ENCODE results near the gene CYB561D1. TPM values are rescaled to one million over a fixed set of nuclear protein-coding genes. Genes with fewer than 3 reads are reported as not detected.

CYB561D1 gene
- total and polyA plus RNA-seq, 4 donors, result 1.3 to 2.8 (median 2.0) TPM

DNA sequence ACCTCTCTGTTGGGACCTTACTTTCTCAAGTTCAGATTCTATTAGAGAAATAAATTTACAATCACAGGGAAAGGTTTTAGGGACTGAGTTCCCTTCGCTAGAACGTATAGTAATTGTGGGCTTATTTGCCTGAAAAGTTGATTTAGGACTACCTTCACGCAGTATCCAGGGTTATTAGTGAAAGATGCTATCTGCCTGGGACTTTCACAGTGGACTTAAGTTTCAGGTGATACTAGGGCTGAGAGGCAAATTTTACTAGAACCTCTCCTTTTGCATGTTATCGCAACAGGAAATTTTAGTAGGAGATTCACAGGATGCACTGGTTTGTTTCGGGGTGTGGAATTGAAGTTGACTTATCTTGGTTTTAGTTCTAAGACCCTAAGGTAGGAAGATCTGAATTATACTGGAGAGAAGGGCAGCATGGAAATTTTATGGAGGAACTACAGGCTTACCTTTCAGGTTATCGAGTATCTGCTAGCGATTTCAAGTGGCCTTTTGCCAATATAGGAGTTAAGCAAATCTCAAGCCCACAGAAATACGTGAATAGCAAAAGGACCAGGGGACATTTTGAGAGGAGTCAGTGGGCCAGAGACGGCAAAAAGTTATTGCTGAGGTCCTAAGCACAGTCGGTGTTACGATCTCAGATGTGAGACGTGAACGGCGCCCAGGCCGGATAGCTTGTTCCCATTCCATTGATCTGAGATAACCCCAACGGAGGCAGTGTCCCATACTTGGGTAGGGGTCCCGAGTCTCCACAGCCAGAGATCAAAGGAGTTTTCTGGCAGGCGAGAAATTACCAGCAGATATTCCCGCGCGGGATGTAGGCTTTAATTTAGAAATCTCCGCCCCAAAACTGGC is 53.8 kb downstream of the CYB561D1 start:
- Histone ChIP-seq H3K36me3 (ENCODE audit: control insufficient read depth in 4 of 4, insufficient read depth in 3 of 4, low read depth in 1 of 4, low read length in 3 of 4) (no peaks in the 10 kb centered on the region), H3K27ac (ENCODE audit: low read depth in 1 of 2, low read length in 2 of 2) (peak overlapping the region; percentile 90 to 94), H3K9ac (ENCODE audit: low read depth in 1 of 2, low read length in 2 of 2) (peak overlapping the region; percentile 85 to 93), H3K27me3 (ENCODE audit: control insufficient read depth in 4 of 4, insufficient read depth in 4 of 4, low read length in 3 of 4) (no peaks in the 10 kb centered on the region), H3K4me3 (ENCODE audit: low read depth in 1 of 3, low read length in 3 of 3) (peak overlapping the region; percentile 87 to 93 (median 89)), H3K4me1 (ENCODE audit: control insufficient read depth in 4 of 4, insufficient read depth in 4 of 4, low read length in 3 of 4) (peaks cover 5 to 41% (median 29%) of the 10 kb centered on the region in 4 donors), H3K9me3 (ENCODE audit: control insufficient read depth in 4 of 4, low read length in 3 of 4) (no peaks in the 10 kb centered on the region)
- WGBS, result 5% methylated on average over 22 of the region's 22 CpGs
- peak; percentile 59 for DNase-seq (ENCODE audit: low spot score)
- TF ChIP-seq GABPA (IDR thresholded peaks at IDR 0.05 in 1 of 2, conservative IDR thresholded peaks at IDR 0.05 in 1 of 2), result no peak
- TF ChIP-seq, protein P1, sequence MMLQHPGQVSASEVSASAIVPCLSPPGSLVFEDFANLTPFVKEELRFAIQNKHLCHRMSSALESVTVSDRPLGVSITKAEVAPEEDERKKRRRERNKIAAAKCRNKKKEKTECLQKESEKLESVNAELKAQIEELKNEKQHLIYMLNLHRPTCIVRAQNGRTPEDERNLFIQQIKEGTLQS (IDR thresholded peaks at IDR 0.05), result no peak
- TF ChIP-seq TAF1 (conservative IDR thresholded peaks at IDR 0.05), result no peak
- no peak for TF ChIP-seq HNF4G (IDR thresholded peaks at IDR 0.05)
- no peak for TF ChIP-seq EGR1 (IDR thresholded peaks at IDR 0.05; ENCODE audit: low read depth in 2 of 2)
- TF ChIP-seq, protein P2, sequence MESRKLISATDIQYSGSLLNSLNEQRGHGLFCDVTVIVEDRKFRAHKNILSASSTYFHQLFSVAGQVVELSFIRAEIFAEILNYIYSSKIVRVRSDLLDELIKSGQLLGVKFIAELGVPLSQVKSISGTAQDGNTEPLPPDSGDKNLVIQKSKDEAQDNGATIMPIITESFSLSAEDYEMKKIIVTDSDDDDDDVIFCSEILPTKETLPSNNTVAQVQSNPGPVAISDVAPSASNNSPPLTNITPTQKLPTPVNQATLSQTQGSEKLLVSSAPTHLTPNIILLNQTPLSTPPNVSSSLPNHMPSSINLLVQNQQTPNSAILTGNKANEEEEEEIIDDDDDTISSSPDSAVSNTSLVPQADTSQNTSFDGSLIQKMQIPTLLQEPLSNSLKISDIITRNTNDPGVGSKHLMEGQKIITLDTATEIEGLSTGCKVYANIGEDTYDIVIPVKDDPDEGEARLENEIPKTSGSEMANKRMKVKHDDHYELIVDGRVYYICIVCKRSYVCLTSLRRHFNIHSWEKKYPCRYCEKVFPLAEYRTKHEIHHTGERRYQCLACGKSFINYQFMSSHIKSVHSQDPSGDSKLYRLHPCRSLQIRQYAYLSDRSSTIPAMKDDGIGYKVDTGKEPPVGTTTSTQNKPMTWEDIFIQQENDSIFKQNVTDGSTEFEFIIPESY (IDR thresholded peaks at IDR 0.05), result no peak
- TF ChIP-seq, protein P3, sequence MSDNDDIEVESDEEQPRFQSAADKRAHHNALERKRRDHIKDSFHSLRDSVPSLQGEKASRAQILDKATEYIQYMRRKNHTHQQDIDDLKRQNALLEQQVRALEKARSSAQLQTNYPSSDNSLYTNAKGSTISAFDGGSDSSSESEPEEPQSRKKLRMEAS (IDR thresholded peaks at IDR 0.05), result no peak
- TF ChIP-seq, protein P4, sequence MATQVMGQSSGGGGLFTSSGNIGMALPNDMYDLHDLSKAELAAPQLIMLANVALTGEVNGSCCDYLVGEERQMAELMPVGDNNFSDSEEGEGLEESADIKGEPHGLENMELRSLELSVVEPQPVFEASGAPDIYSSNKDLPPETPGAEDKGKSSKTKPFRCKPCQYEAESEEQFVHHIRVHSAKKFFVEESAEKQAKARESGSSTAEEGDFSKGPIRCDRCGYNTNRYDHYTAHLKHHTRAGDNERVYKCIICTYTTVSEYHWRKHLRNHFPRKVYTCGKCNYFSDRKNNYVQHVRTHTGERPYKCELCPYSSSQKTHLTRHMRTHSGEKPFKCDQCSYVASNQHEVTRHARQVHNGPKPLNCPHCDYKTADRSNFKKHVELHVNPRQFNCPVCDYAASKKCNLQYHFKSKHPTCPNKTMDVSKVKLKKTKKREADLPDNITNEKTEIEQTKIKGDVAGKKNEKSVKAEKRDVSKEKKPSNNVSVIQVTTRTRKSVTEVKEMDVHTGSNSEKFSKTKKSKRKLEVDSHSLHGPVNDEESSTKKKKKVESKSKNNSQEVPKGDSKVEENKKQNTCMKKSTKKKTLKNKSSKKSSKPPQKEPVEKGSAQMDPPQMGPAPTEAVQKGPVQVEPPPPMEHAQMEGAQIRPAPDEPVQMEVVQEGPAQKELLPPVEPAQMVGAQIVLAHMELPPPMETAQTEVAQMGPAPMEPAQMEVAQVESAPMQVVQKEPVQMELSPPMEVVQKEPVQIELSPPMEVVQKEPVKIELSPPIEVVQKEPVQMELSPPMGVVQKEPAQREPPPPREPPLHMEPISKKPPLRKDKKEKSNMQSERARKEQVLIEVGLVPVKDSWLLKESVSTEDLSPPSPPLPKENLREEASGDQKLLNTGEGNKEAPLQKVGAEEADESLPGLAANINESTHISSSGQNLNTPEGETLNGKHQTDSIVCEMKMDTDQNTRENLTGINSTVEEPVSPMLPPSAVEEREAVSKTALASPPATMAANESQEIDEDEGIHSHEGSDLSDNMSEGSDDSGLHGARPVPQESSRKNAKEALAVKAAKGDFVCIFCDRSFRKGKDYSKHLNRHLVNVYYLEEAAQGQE (IDR thresholded peaks at IDR 0.05), result no peak

DNA sequence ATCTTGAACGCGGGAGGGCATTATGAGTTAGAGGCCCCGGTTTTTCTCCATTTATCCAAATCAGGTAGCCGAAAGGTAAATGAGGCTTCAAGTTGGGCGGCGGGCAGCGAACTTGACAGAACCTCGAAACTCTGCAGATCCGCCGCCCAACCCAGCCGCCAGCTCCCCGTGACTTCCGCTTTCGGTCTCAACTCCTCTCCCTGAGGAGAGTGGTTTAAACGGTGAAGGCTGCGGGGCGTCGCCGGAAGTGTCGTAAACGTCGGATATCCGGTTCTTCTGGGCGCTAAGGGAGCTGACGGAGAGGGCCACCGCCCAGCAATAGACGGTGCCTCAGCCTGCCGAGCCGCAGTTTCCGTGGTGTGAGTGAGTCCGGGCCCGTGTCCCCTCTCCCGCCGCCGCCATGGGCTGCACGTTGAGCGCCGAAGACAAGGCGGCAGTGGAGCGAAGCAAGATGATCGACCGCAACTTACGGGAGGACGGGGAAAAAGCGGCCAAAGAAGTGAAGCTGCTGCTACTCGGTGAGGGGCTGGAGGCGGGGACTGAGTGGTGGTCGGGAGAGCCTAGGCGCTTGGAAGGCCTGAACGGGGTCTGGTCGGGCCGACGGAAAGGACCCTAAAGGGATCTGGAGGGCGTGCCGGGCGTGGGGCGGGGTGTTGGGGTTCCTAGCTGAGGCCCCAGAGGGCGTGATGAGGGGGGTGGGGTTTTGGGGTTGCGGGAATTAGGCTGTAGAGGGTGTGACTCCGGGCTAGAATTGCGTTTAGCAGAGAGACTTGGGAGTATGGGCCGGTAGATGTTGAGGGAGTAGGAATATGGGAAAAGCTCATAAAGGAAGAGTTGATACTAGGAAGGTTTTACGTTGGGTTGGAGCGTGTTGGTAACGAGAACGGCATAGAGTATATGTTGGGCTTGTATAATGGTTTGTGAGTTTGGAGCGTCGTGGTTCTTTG is 54.7 kb downstream of the CYB561D1 start, which contains the start of gene GNAI3:
TSS of gene GNAI3 (plus strand) at position 295 of the 947 bp plus-strand sequence. CDS start at position 401, 106 bp downstream.
- WGBS, result under 1% methylated on average over 68 of the region's 68 CpGs
- H3K4me3 ChIP-seq (ENCODE audit: low read depth in 1 of 3, low read length in 3 of 3), result peak within 1 kb of the TSS; percentile 87 to 93 (median 89)
- H3K9me3 ChIP-seq (ENCODE audit: control insufficient read depth in 4 of 4, low read length in 3 of 4), result no peaks in the 10 kb centered on the region
- peaks cover 5 to 41% (median 29%) of the 10 kb centered on the region in 4 donors for H3K4me1 ChIP-seq (ENCODE audit: control insufficient read depth in 4 of 4, insufficient read depth in 4 of 4, low read length in 3 of 4)
- peak within 1 kb of the TSS; percentile 90 to 94 for H3K27ac ChIP-seq (ENCODE audit: low read depth in 1 of 2, low read length in 2 of 2)
- DNase-seq (ENCODE audit: low spot score), result peak; percentile 96
- H3K36me3 ChIP-seq (ENCODE audit: control insufficient read depth in 4 of 4, insufficient read depth in 3 of 4, low read depth in 1 of 4, low read length in 3 of 4), result no peaks in the 10 kb centered on the region
- H3K9ac ChIP-seq (ENCODE audit: low read depth in 1 of 2, low read length in 2 of 2), result peak within 1 kb of the TSS; percentile 85 to 93
- H3K27me3 ChIP-seq (ENCODE audit: control insufficient read depth in 4 of 4, insufficient read depth in 4 of 4, low read length in 3 of 4), result no peaks in the 10 kb centered on the region
- peak; percentile 86 for TF ChIP-seq TAF1 (conservative IDR thresholded peaks at IDR 0.05)
- peak; percentile 89 for TF ChIP-seq YY1 (IDR thresholded peaks at IDR 0.05)
- peak; percentile 94 to 99 for TF ChIP-seq GABPA (IDR thresholded peaks at IDR 0.05 in 1 of 2, conservative IDR thresholded peaks at IDR 0.05 in 1 of 2)
- TF ChIP-seq, protein P2 (IDR thresholded peaks at IDR 0.05), result peak; percentile 53
- peak in 1 of 2 donors; percentile 24 for TF ChIP-seq HNF4A (conservative IDR thresholded peaks at IDR 0.05)
- TF ChIP-seq RXRA (IDR thresholded peaks at IDR 0.05), result peak; percentile 43 to 45
- no peak for TF ChIP-seq NR2F2 (IDR thresholded peaks at IDR 0.05)
- peak in 1 of 2 donors; percentile 73 for TF ChIP-seq EGR1 (IDR thresholded peaks at IDR 0.05; ENCODE audit: low read depth in 2 of 2)
- peak; percentile 50 to 61 for TF ChIP-seq RAD21 (IDR thresholded peaks at IDR 0.05)
- TF ChIP-seq, protein P3 (IDR thresholded peaks at IDR 0.05), result peak; percentile 79
- TF ChIP-seq, protein P1 (IDR thresholded peaks at IDR 0.05), result no peak
- TF ChIP-seq HNF4G (IDR thresholded peaks at IDR 0.05), result no peak
- no peak for TF ChIP-seq FOXA2 (IDR thresholded peaks at IDR 0.05)
- TF ChIP-seq SP1 (IDR thresholded peaks at IDR 0.05), result peak; percentile 38
- no peak for TF ChIP-seq FOXA1 (IDR thresholded peaks at IDR 0.05)
- no peak for TF ChIP-seq JUND (IDR thresholded peaks at IDR 0.05)
